ENCODE results near the gene OSBP2. TPM values are rescaled to one million over a fixed set of nuclear protein-coding genes. Genes with fewer than 3 reads are reported as not detected.

The OSBP2 gene
- polyA plus RNA-seq, 1 donor from 2014 or later = 0.93 TPM

- Mint-ChIP-seq H3K27me3 (no peaks in the 10 kb centered on the region), H3K27ac (no peak overlapping the region), H3K9me3 (no peaks in the 10 kb centered on the region), H3K36me3 (peaks cover 8% of the 10 kb centered on the region), H3K4me3 (no peak overlapping the region), H3K4me1 (no peaks in the 10 kb centered on the region)
Measured at GRCh38 chr22:30934053-30934452, 239.4 kb downstream of the OSBP2 start.

DNA sequence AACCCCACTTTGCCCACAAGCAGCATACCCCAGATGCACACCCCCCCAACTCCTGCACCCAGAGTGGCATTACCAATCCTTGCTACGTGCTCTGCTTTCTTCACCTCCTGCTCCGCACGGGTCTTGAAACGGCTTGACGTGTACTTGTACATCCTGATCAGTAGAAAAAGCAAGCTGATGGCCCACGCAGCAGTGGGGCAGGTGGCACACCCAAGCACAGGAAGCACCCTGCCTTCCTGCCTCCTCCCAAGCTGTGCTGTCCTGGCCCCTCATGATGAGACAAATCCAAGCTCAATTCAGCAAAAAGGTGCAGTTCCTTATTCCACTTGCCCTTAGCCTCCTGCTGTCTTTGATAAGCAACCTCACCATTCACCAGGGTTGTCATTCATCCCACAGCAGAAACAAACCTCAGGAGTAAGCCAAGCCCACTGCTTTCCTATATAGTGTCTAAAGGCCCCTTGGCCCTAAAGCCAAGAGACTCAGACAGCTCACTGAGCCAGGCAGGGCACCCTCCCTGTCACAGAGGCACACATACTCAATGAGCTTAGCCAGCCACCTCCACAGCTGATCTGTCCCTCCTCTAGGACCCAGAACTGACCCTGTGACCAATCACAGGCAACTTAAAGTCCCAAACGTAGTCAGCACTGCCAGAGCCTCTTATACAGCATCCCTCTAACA is 246.2 kb downstream of the OSBP2 start:
- H3K4me1 Mint-ChIP-seq = no peaks in the 10 kb centered on the region
- H3K36me3 Mint-ChIP-seq = peaks cover 7% of the 10 kb centered on the region
- H3K27ac Mint-ChIP-seq = peak overlapping the region in 1 of 3 donors; percentile 27

GRCh38 chr22:30941363-30941740 is 246.7 kb downstream of the OSBP2 start:
- Mint-ChIP-seq H3K4me1 (no peaks in the 10 kb centered on the region), H3K36me3 (peaks cover 9% of the 10 kb centered on the region), H3K27ac (peak overlapping the region in 1 of 3 donors; percentile 50), H3K9me3 (no peaks in the 10 kb centered on the region), H3K4me3 (peak overlapping the region in 1 of 4 donors; percentile 3), H3K27me3 (no peaks in the 10 kb centered on the region)

More for the DNA sequence above, 246.2 kb downstream of the OSBP2 start:
- Mint-ChIP-seq H3K9me3 (no peaks in the 10 kb centered on the region), H3K4me3 (peak overlapping the region in 2 of 4 donors; percentile 3 to 72), H3K27me3 (no peaks in the 10 kb centered on the region)

DNA sequence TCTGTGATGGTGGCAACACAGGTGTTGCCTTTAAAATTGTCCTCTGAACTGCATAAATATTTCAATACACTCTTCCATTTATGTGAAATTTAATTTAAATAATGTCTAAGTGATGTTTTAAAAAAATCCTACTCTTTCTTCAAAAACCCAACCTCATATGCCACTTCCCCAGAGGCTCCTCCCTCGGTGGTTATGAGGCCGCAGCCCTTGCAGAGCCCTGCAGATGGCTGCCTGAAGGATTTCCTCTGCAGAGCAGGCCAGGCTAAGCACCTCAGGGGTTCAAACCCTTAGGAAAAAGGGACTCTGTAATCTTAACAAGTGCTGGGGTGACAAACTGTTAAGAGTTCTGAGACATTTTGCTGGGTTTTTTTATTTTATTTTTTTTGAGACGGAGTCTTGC is 248.7 kb downstream of the OSBP2 start:
- Mint-ChIP-seq H3K27ac (no peak overlapping the region), H3K4me3 (no peak overlapping the region), H3K27me3 (no peaks in the 10 kb centered on the region), H3K9me3 (no peaks in the 10 kb centered on the region), H3K36me3 (peaks cover 8% of the 10 kb centered on the region), H3K4me1 (no peaks in the 10 kb centered on the region)

DNA sequence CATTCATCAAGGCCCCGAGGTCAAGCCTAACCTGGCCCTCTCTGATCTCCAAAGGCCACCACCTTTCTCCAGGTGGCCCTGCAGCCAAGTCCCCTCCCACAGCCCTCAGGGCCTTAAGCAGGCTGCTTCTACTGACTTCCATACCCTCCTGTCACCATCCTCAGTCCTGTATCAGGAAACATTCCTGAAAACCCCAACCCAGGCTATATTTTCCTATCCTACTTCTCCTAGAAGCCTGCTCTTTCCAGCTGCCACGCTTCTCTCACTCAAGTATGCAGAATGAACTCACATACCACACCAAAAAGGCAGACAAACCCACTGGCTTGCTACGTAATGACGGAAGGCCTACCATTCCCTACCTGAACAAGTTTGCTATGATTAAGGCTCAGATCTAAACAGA is 250.3 kb downstream of the OSBP2 start:
- Mint-ChIP-seq H3K27me3 (no peaks in the 10 kb centered on the region), H3K4me1 (no peaks in the 10 kb centered on the region), H3K36me3 (peaks cover 12% of the 10 kb centered on the region), H3K9me3 (no peaks in the 10 kb centered on the region), H3K4me3 (no peak overlapping the region), H3K27ac (no peak overlapping the region)

DNA sequence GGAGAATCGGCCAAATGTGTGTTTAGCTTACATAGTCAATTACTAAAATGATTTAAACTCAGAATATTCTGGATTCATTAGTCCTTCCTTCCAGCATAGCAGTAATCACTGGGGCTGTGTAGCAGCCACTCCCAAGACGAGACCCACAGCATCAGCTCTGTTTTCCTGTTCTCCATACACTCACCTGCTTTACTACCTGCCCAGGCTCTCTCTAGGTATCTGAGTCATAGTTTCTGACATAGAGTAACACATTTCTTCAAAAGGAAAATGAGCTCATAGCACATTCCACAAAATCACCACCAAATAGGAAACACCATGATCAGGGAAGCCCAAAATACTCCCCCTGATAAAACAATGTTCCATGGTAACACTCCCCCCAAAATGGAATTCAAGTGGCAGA is 251.0 kb downstream of the OSBP2 start:
- H3K27me3 Mint-ChIP-seq = no peaks in the 10 kb centered on the region
- H3K27ac Mint-ChIP-seq = no peak overlapping the region
- H3K9me3 Mint-ChIP-seq = no peaks in the 10 kb centered on the region
- peaks cover 14% of the 10 kb centered on the region for H3K36me3 Mint-ChIP-seq
- H3K4me3 Mint-ChIP-seq = no peak overlapping the region
- H3K4me1 Mint-ChIP-seq = peaks cover 0 to 2% (median 0%) of the 10 kb centered on the region in 3 donors

DNA sequence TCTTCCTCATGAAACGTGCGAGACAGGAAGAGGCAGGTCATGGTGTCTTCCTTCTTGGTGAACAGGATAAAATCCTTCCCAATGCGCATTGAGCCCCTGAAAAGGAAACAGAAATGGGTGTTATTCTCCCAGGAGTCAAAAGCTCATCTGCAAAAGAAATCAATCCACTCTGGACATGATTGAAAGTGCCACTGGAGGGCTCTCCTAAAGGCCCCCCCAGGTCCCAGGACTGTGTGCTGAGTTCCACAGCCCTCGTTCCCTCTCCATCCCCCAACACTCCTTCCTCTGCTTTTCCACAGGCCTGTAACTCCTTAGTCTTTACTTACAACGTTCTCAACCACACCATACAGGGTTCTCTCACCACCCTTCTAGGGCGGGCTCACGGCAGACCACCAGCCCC is 251.7 kb downstream of the OSBP2 start:
- Mint-ChIP-seq H3K9me3 (no peaks in the 10 kb centered on the region), H3K4me1 (peaks cover 0 to 2% (median 0%) of the 10 kb centered on the region in 3 donors), H3K36me3 (peaks cover 14% of the 10 kb centered on the region), H3K27ac (peak overlapping the region in 1 of 3 donors; percentile 71), H3K4me3 (no peak overlapping the region), H3K27me3 (no peaks in the 10 kb centered on the region)

DNA sequence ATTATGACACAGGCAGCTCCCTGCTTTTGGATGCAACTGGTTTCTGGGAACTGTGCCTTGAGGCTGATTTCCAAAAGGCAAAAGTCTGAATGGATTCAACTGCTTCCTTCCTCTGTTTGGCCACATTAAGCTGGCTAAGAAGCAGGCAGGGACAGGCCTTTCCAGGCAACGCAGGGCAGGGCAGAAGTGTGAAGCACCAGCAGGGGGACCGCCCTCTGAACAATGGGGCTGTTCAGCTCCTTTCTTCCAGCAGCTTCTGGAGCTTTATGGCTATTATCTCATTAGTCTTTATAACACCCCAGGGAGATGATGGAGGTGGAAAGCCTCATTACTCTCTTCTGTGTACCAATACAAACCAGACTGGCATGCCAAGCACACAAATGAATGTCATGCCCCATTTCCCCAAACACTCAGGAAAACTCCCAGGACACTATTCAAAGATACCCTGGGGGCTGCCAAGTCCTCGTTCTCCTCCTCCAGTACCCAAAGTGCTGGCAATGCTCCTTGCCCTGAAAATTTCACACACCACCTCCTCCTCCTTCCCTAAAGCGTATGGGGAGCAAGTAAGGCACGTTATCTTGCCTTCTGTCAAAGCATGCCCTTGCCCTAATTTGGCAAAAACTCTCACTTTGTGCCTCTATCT is 252.6 kb downstream of the OSBP2 start:
- peaks cover 13% of the 10 kb centered on the region for H3K36me3 Mint-ChIP-seq
- H3K9me3 Mint-ChIP-seq = no peaks in the 10 kb centered on the region
- no peak overlapping the region for H3K4me3 Mint-ChIP-seq
- no peak overlapping the region for H3K27ac Mint-ChIP-seq
- no peaks in the 10 kb centered on the region for H3K27me3 Mint-ChIP-seq
- H3K4me1 Mint-ChIP-seq = peaks cover 0 to 2% (median 0%) of the 10 kb centered on the region in 3 donors

- Mint-ChIP-seq H3K27me3 (no peaks in the 10 kb centered on the region), H3K27ac (no peak overlapping the region), H3K4me3 (no peak overlapping the region), H3K36me3 (peaks cover 13% of the 10 kb centered on the region), H3K4me1 (peaks cover 0 to 2% (median 0%) of the 10 kb centered on the region in 3 donors), H3K9me3 (no peaks in the 10 kb centered on the region)
Measured at GRCh38 chr22:30947816-30948454, 253.3 kb downstream of the OSBP2 start.

DNA sequence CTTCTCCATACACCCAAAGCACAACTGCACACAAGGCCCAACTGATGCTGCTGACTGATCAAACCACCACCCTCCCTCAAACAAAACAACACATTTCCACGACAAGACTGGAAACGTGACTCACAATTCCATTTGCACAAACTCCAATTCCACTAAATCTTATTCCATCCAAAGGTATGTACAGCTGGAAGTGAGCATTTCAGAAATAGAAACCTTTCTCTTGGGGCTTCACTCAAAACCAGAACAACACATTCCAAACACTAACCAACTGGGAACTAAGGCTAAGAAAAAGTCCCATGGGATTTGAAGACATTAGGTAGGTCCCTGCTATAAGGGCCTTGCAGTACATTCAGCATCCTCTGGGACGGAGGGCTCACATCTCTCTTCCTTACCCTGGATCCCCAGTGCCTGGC is 254.3 kb downstream of the OSBP2 start:
- Mint-ChIP-seq H3K4me3 (no peak overlapping the region), H3K36me3 (peaks cover 13% of the 10 kb centered on the region), H3K4me1 (peaks cover 0 to 2% (median 0%) of the 10 kb centered on the region in 3 donors), H3K9me3 (no peaks in the 10 kb centered on the region), H3K27ac (peak overlapping the region in 1 of 3 donors; percentile 4), H3K27me3 (no peaks in the 10 kb centered on the region)

DNA sequence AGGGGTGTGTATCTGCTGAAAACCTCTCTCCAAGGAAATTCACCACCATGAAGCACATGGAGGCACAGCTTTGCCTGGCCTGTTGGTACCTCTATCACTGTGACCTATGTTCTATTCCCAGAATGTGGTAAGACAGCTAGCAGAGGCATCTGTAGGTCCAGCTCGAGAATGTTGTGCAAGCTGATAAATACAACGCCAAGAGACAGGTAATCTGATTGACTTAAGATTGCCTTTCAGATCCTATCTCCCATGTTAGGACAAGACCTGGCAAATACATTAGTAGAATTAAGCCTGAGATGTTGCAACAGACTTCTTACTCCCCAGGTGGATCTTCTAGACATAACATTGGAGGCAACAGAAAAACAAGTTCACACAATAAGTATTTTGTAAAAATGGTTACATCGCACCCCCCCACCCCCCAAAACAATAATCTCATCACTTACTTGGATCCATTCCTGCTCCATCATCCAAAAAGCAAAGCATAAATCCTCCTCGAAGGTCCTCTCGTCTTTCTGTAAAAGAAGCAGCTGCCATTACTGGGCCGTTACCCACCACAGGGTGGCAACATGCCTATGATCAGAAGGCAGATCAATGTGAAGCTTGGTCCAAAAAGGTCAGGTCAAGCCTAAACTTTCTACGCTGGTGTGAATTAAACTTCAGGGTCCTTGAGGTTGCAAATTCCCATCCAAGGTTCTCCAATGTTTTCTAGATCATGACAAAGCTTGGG is 255.4 kb downstream of the OSBP2 start:
- H3K27ac Mint-ChIP-seq = no peak overlapping the region
- no peaks in the 10 kb centered on the region for H3K27me3 Mint-ChIP-seq
- peaks cover 0 to 2% (median 0%) of the 10 kb centered on the region in 3 donors for H3K4me1 Mint-ChIP-seq
- H3K36me3 Mint-ChIP-seq = peaks cover 11% of the 10 kb centered on the region
- no peaks in the 10 kb centered on the region for H3K9me3 Mint-ChIP-seq
- H3K4me3 Mint-ChIP-seq = no peak overlapping the region

DNA sequence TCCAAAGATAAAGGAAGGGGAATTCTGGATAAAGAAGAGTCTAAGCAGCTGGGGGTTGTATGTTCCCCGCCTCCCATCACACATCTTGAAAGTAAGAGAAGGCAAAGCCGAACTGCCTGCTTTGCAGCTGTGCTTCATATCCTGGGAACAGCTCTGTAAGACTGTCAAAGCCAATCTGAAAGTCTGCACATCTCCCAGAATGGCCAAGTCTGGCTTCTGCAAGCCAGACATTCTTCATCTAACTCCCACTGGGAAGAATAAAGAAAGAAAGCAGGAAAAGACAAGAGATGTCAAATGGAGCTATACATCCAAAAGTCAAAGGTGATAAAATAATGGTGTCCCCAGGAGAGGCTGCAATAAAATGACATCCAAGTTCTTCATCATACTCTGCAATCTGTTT is 258.5 kb downstream of the OSBP2 start:
- H3K9me3 Mint-ChIP-seq = no peaks in the 10 kb centered on the region
- no peaks in the 10 kb centered on the region for H3K27me3 Mint-ChIP-seq
- H3K4me1 Mint-ChIP-seq = peaks cover 0 to 4% (median 0%) of the 10 kb centered on the region in 3 donors
- peaks cover 8% of the 10 kb centered on the region for H3K36me3 Mint-ChIP-seq
- no peak overlapping the region for H3K27ac Mint-ChIP-seq
- no peak overlapping the region for H3K4me3 Mint-ChIP-seq

DNA sequence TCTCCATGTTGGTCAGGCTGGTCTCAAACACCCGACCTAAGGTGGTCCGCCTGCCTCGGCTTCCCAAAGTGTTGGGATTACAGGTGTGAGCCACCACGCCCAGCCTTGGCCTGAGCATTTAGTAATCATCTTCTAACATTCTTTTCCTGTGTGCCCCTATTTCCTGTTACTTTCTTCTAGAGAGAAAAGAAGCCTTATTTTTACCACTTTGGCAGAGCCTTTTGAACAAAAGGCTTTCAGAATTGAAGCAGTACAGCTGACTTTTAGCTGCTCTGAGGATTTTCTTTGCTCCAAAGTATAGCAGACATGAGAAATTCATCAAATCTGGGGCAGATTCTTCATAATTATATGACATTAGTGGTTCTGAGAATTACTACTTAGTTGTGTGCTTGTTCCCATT is 260.5 kb downstream of the OSBP2 start:
- Mint-ChIP-seq H3K4me3 (no peak overlapping the region), H3K27me3 (no peaks in the 10 kb centered on the region), H3K9me3 (no peaks in the 10 kb centered on the region), H3K27ac (no peak overlapping the region), H3K36me3 (peaks cover 3% of the 10 kb centered on the region), H3K4me1 (peaks cover 0 to 7% (median 7%) of the 10 kb centered on the region in 3 donors)
